G401.6 (cell line): ENCODE measurements around the gene B4GALT7.
"Not testable (repeated sequence)": the region's sequence is repeated elsewhere in the genome, so short reads cannot be mapped to it uniquely, and the experiment has no call there.

Experiments used
- FAIRE-seq: peaks from 2 replicates; lab custom pipeline; 2012; peaks lifted over from hg19 to GRCh38; lab: Jason Lieb, UNC

The B4GALT7 gene

GRCh38 chr5:177599731-177600507, at the start of gene B4GALT7:
TSS of gene B4GALT7 (plus strand) at chr5:177600132. CDS start at chr5:177600211, 79 bp downstream.
- FAIRE-seq: no peak

DNA sequence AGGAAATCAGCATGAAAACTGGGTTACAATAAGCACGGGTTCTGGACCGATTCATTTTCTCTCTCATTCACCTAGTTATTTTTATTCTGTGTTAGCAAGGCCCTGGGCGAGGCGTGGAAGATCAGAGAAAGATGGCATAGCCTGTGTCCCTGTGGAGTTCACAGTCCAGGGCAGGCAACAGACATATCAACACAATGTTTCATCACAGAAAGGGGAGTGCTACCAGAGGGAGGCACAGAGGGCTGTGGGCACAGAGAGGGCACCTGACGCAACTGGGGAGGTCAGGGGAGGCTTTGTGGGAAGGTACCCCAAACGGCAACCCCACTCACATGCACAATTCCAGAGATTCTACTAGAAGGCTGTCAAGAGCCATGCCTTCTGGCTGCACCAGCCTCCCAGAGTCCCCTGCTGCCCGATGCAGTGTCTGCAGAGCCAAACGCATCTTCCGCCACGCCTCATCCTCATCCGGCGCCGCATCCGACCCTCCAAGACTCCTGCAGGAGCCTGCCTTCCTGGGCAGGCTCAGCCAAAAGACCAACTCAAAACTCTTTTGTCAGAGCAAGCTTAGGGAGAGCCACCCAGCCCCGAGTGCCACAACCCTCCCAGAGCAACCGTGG, 47.0 kb upstream of the B4GALT7 start:
- FAIRE-seq: no peak

DNA sequence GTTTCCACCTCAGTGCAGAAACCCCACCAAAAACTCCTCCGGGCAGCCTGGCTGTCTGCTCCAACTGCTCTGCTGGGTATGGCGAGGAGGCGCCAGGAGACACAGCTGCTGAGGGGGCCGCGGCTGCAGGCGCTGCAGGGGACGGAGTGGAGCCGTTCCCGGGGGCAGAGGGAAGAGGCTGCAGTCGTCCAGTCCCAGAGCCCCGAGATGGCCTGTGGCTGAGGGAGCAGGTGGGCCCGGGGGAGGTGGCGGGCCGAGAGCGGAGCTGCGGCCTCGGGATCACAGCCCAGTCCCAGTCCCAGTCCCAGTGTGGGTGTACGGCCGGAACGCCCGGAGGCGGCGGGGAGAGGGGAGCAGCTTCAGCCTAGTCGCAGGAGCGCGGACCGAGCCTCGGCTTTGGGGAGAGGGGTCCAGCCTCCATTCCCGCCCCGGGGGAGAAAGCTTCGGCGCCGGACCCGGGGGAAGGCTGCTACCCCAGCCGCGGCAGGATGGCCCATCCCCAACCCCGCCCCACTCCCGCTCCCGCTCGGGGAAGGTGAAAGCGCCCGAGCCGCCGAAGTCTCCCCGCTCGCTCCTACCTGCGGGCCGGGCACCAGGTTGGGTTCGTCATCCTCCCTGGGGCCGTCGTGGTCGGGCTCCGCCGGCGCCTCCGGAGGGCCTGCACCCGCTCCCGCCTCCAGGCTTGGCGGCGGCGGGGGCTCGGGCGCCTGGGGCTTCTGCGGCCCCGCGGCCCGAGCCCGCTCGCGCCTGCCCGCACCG, 46.1 kb upstream of the B4GALT7 start:
- no peak for FAIRE-seq

DNA sequence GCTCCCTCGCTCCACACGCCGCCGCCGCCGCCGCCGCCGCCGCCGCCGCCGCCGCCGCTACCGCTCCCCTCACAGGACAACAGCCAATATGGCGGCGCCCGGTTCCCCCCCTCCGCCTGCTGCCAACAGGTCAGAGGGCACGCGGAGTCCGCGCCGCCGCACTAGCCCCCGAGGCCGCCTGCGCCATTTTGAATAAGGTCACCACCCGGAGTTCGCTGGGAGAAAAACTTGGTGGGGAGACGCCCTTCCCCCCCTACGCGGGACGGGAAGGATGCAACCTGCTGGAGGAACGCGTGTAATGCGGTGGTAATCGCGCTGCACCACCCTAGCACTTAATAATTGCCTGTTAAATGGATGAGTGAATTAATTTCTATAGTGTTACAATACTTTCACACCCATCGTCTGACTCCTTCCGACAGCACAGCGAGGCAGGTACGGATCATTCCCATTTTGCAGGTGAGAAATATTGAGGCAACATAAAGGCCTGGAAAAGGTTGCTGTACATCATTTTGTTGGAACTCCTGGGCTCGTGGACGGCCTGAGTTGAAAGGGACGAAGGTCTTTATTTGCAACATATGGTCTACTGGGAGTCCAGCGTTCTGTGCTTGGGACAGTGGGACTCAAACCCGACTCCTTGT, 45.3 kb upstream of the B4GALT7 start, which contains the start of gene FAM193B:
FAM193B (minus strand) TSS at position 90 of the 638 bp plus-strand sequence. CDS start 105 bp downstream, outside the sequence.
- FAIRE-seq: no peak

GRCh38 chr5:177555228-177555627, 44.7 kb upstream of the B4GALT7 start:
- FAIRE-seq: no peak

GRCh38 chr5:177555665-177556064, 44.3 kb upstream of the B4GALT7 start:
- FAIRE-seq: no peak

- no peak for FAIRE-seq
Observed at GRCh38 chr5:177557041-177557647, 42.8 kb upstream of the B4GALT7 start.

DNA sequence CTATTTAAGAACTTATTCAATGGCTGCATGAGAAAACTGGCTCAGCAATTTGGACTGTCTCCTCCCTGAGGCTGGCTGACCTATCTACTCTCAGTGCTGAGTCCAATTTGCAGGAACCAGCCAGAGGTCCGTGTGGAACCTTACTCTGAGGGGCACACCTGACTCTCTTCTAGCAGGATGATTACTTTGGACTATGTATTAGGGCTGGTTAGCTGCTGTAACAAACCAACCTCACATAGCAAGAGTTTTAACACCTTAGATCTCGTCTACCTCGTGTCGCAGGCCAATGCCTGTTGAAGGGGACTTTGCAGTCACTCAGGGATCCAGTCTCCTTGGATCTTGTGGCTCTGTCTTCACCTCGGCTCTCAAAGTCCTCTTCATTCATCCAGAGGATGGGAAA, 42.1 kb upstream of the B4GALT7 start:
- no peak for FAIRE-seq

- not testable (repeated sequence) for FAIRE-seq
Observed at GRCh38 chr5:177559446-177559941, 40.4 kb upstream of the B4GALT7 start.

DNA sequence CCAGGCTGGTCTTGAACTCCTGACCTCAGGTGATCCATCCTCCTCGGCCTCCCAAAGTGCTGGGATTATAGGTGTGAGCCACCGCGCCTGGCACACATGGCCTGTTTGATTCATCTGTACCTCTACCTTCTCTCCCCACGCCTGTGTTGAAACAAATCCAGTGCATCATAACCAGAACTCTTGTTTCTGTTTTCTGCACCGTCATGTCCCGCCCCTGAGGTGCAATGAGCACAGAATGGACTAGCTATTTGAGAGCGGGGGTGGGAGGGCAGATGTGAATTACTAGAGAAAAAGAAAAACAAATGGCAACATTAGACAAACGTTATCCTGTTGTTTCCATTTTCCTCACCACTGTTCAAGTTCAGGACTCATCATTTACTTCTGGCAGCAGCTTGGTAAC, 34.9 kb upstream of the B4GALT7 start:
- no peak for FAIRE-seq

DNA sequence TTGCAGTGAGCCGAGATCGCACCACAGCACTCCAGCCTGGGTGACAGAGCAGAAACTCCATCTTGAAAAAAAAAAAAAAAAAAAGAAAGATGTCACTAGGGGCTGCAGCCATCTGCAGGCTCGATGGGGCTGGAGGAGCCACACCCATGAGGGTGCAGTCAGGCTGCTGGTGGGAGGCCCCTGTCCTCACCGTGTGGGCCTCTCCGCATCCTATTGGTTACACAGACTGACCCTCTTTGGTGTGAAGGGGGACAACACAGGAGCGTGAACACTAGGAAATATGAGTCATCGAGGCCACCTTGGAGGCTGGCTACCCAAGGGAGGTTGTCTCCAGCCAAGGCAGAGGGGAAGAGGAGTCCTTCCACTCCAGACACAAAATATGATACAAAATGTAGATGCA, 31.6 kb upstream of the B4GALT7 start:
- no peak for FAIRE-seq

- no peak for FAIRE-seq
Observed at GRCh38 chr5:177569894-177570293, 30.0 kb upstream of the B4GALT7 start.

- FAIRE-seq: no peak
Observed at GRCh38 chr5:177575488-177575887, 24.4 kb upstream of the B4GALT7 start.

DNA sequence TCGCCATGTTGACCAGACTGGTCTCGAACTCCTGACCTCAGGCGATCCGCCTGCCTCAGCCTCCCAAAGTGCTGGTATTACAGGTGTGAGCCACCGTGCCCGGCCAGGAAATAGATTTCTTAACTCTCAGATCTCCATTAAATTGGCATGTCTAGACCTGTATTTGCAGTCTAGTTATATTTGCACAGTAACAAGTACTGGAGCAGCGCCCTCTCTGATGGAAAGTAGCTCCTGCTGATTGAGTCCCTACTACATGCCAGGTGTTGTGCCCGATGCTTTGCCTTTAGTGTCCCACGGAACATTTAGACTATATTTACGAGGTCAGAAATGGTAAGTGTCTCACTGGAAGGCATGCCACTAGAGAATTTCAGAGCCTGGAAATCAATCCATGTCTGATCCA, 23.8 kb upstream of the B4GALT7 start:
- no peak for FAIRE-seq

DNA sequence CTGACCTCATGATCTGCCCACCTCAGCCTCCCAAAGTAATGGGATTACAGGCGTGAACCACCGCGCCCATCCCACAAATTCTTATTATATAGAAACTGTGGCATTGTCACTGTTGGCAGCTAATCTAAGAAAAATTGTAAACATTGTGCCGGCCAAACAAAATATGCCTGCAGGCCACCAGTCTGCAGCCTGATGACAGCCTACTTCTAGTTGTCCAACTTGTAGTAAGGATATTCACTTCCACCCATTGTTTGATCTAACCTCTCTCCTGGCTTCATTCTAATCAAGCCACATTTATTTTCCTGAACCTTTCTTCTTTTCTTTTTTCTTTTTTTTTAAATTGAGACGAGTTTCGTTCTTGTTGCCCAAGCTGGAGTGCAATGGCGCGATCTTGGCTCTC, 21.6 kb upstream of the B4GALT7 start:
- no peak for FAIRE-seq

DNA sequence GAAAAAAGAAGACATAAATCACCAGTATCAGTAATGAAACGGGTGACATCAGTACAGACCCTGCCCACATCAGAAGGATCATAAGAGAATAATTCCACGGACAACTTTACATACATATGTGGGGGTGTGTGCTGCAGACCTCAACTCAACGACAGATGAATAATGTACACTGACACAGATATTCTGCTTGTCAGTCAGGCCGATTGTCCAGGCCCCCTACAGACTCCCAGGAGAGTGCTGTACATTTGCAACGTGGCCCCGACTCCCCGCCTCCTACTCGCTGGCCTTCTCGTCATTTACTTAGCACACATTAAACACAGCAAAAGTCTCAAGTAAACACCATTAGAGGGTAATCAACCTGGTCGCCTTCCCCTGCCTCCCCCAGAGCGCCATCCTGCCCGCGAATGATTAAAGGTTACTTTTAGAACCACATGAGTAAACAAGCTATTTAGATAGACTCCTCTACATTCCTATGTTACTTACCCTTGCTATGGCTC, 11.5 kb upstream of the B4GALT7 start:
- no peak for FAIRE-seq

GRCh38 chr5:177590406-177590805, 9.5 kb upstream of the B4GALT7 start:
- no peak for FAIRE-seq

DNA sequence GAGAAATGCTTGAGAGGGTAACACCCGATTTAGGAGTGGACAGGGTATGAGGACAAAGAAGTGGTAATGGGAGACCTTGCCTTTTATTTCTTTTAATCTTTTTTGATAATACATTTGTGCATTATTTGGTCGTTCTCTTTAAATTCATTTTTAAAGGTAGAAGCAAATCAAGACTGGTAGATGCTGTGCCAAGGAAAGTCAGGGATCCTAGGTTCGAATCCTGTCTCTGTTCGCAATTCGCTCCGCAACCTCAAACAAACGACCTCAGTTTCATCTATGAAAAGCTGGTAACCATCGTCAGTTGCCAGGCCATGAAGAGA, 8.3 kb upstream of the B4GALT7 start:
- FAIRE-seq: no peak

DNA sequence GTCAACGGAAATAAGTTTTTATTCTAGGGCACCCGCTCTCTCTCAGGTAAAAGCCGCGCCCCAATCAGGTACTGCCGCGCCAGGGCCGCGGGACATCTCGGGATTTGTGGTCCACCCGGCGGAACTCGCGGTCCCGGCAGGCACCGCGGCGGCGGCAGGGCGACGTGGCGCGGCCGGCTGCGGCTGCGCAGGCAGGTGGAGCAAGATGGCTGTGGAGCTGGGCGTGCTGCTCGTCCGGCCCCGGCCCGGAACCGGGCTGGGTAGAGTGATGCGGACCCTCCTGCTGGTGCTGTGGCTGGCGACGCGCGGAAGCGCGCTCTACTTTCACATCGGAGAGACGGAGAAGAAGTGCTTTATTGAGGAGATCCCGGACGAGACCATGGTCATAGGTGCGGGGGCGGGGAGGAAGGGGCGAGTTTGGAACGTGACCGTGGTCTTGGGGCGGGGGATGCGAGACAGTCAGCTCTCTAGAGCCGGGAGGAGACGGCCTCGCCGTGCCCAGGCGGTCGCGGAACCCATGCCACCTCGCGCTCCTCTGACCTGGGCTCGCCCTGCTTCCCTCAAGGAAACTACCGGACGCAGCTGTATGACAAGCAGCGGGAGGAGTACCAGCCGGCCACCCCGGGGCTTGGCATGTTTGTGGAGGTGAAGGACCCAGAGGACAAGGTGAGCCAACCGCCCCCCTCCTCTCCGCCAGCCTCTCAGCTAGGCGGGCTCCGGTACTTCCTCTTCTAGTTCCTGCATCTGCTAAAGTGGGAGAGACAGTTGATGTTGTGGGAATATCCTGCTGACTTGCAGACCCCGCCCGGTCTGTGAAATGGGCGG, 7.7 kb upstream of the B4GALT7 start, which contains the start of gene TMED9:
TMED9 (plus strand) TSS at position 194 of the 825 bp plus-strand sequence; CDS start at position 206, 12 bp downstream.
- FAIRE-seq: no peak

DNA sequence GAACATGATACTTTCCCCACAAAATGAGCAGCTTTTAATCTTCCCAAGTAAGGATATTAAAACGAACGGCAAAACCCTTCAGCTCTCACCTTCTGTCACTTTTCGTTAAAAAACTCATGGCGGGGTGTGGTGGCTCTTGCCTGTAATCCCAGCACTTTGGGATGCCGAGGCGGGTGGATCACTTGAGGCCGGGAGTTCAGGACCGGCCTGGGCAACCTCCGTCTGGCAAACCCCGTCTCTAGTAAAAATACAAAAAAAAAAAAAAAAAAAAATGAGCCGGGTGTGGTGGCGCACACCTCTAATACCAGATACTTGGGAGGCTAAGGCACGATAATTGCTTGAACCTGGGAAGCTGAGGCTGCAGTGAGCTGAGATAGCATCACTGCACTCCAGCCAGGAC, 7.0 kb upstream of the B4GALT7 start:
- FAIRE-seq: no peak

DNA sequence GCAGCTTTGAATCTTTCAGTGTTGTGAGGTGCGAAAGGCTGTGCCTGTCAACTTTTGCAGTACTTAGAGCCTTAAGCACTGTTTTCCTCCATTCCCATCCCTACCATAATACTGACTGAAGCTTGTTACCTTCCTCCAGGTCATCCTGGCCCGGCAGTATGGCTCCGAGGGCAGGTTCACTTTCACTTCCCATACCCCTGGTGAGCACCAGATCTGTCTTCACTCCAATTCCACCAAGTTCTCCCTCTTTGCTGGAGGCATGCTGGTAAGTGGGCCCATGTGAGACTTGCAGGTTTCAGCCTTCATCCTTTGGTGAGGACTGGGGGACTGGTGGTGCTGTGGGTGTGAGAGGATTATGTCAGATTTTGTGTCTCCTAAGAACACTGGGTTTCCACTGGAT, 6.4 kb upstream of the B4GALT7 start:
- FAIRE-seq: no peak
